K562 (cell line): ENCODE measurements around the gene CDK11A. TPM values are rescaled to one million over a fixed set of nuclear protein-coding genes. Genes with fewer than 3 reads are reported as not detected.
A peak's percentile ranks its signal among the peaks of the same experiment; 100 is the strongest.
"Not testable (repeated sequence)": the region's sequence is repeated elsewhere in the genome, so short reads cannot be mapped to it uniquely, and the experiment has no call there.

Experiments
- E2F6 ChIP-seq, 2 experiments: IDR thresholded peaks; 2 replicates each; pipeline ENCODE4 v1.6.1; 2011; ENCODE audit warnings: borderline replicate concordance in 1 of 2, control low read depth in 1 of 2, low read depth in 1 of 2, low read length in 1 of 2, mild to moderate bottlenecking in 1 of 2, mixed read lengths in 1 of 2, moderate library complexity in 1 of 2; ENCODE audit not compliant: insufficient read depth in 1 of 2, insufficient read length in 1 of 2, poor library complexity in 1 of 2, severe bottlenecking in 1 of 2; ENCODE audit errors: extremely low read depth in 1 of 2
- EGR1 ChIP-seq: fragments of 450-650 bp; conservative IDR thresholded peaks from 2 replicates; pipeline ENCODE4 v1.6.1; 2017; ENCODE audit warnings: mild to moderate bottlenecking
- ETV5 ChIP-seq: sonication (generic); formaldehyde crosslinking; IDR thresholded peaks from 2 replicates; pipeline ENCODE4 v1.4.0; 2020; ENCODE audit warnings: low read depth, mild to moderate bottlenecking, missing genetic modification reagents
- REST ChIP-seq, 2 experiments: fragments of 450-650 bp; formaldehyde crosslinking in 1 of 2; IDR thresholded peaks; 2 replicates each; pipeline versions ENCODE4 v1.4.0 to v1.6.1; 2014 to 2020; ENCODE audit warnings: mild to moderate bottlenecking in 2 of 2, borderline replicate concordance in 1 of 2, low read depth in 1 of 2
- ZNF318 ChIP-seq, 2 experiments: fragments of 450-650 bp; IDR thresholded peaks; 2 replicates each; pipeline ENCODE4 v1.6.1; 2016; ENCODE audit warnings: mild to moderate bottlenecking in 2 of 2, borderline replicate concordance in 1 of 2, low read depth in 1 of 2, moderate library complexity in 1 of 2
- polyA plus RNA-seq, 8 experiments: library from polyadenylated mRNA; depleted of rRNA in 4 of 8; stranded (reverse) in 5 of 8; unstranded in 3 of 8; fragments of >200 nt; fragmentation: Nextera tagmentation in 2 of 8; fragmentation: Illumina TruSeq in 1 of 8; extraction: Ambion mirVana in 2 of 8; extraction: Trizol in 1 of 8; gene quantifications; 2 replicates each; pipeline versions ENCODE4 v1.2.1 to v1.2.3, GENCODE V29; 2011 to 2014; ENCODE audit warnings: inconsistent platforms in 1 of 8, missing spikeins in 1 of 8
- total RNA-seq, 7 experiments: library from RNA; depleted of rRNA in 6 of 7; stranded (reverse); fragments of >200 nt in 6 of 7; fragmentation: Illumina TruSeq in 2 of 7; extraction: Trizol in 2 of 7; gene quantifications; 2 replicates each; pipeline versions ENCODE4 v1.2.1 to v1.2.3, GENCODE V29; 2011 to 2021; ENCODE audit warnings: low replicate concordance in 1 of 7

CDK11A gene
- total and polyA plus RNA-seq, 9 of the 15 experiments (the other 6 are each of a cell fraction or from before 2014, with no cell fraction given): 4.5 to 71.0 (median 43.9) TPM

GRCh38 chr1:1658583-1659549, 65.3 kb downstream of the CDK11A start, which contains the start of gene CDK11B (continued):
- TF ChIP-seq ZNF318 (IDR thresholded peaks at IDR 0.05; ENCODE audit: borderline replicate concordance in 1 of 2, low read depth in 1 of 2) (peak in 1 of 2 experiments; percentile 31; a peak in 1 of 4 replicates), EGR1 (peak; percentile 58), REST (CRISPR knock-in tag; IDR thresholded peaks at IDR 0.05; ENCODE audit: low read depth) (0 out of 2 replicates have a peak, but pooled peaks have one; percentile 28), E2F6 (IDR thresholded peaks at IDR 0.05; ENCODE audit: borderline replicate concordance in 1 of 2, extremely low read depth in 1 of 2, insufficient read depth in 1 of 2, insufficient read length in 1 of 2, low read depth in 1 of 2, low read length in 1 of 2, poor library complexity in 1 of 2, severe bottlenecking in 1 of 2) (peak in 1 of 2 experiments; percentile 9), ETV5 (CRISPR knock-in tag) (peak; percentile 84)
- TF ChIP-seq REST (IDR thresholded peaks at IDR 0.05; ENCODE audit: borderline replicate concordance): not testable (repeated sequence)
